B cell (primary cell): Measurements from ENCODE around the gene CD101. TPM values are rescaled to one million over a fixed set of nuclear protein-coding genes. Genes with fewer than 3 reads are reported as not detected.

ENCODE experiments used
- ATAC-seq: fragments of 200-7000 bp; cut with Tn5 transposase; one replicate; pipeline ENCODE4 v1.10.0; 2021; ENCODE audit warnings: low read depth, mild to moderate bottlenecking, moderate number of reproducible peaks, moderate library complexity
- CTCF ChIA-PET: fragments of 350-600 bp; sonication (Branson Sonifier 250); formaldehyde crosslinking; loops from one replicate; lab custom pipeline; 2021; ENCODE audit warnings: antibody characterized with exemption, inconsistent platforms; lab: Charles Lee
- POLR2A ChIA-PET: fragments of 350-600 bp; sonication (Branson Sonifier 250); formaldehyde crosslinking; loops from one replicate; lab custom pipeline; 2021; ENCODE audit warnings: antibody characterized with exemption; lab: Charles Lee
- DNase-seq: peaks from one replicate; pipeline ENCODE4 v3.0.0; 2013
- H2AFZ ChIP-seq: 2 replicates; pipeline ENCODE4 v1.6.1; 2012; ENCODE audit warnings: mild to moderate bottlenecking, low read depth, low read length; ENCODE audit not compliant: insufficient read depth, poor library complexity, severe bottlenecking
- H3K27ac ChIP-seq, 2 donors: 1 replicate in 1 of 2; 2 replicates in 1 of 2; pipeline ENCODE4 v1.5.1; 2012 to 2013; ENCODE audit warnings: low read length in 2 of 2, mild to moderate bottlenecking in 2 of 2, moderate library complexity in 1 of 2
- H3K27me3 ChIP-seq, 4 experiments: fragments of 200-600 bp in 1 of 4; sonication (generic) in 1 of 4; replicated peaks in 1 of 4; 1 replicate in 2 of 4; 2 replicates in 2 of 4; pipeline versions ENCODE4 v1.6.1 to v1.7.0; 2013 to 2016; ENCODE audit warnings: low read length in 3 of 4, mild to moderate bottlenecking in 2 of 4, mixed read lengths in 1 of 4, moderate library complexity in 1 of 4; ENCODE audit not compliant: insufficient read depth in 4 of 4, control insufficient read depth in 3 of 4; ENCODE audit errors: control extremely low read depth in 1 of 4
- H3K36me3 ChIP-seq, 2 experiments: replicated peaks in 1 of 2; 1 replicate in 1 of 2; 2 replicates in 1 of 2; pipeline versions ENCODE4 v1.6.1 to v1.7.1; 2013; ENCODE audit warnings: low read length in 1 of 2; ENCODE audit not compliant: insufficient read depth in 2 of 2, control insufficient read depth in 1 of 2; ENCODE audit errors: control extremely low read depth in 1 of 2, extremely low read depth in 1 of 2
- H3K4me1 ChIP-seq, 2 donors: fragments of 200-600 bp in 1 of 2; sonication (generic) in 1 of 2; 1 replicate in 1 of 2; 2 replicates in 1 of 2; pipeline versions ENCODE4 v1.5.1 to v1.6.1; 2013 to 2017; ENCODE audit warnings: low read length in 2 of 2; ENCODE audit not compliant: control insufficient read depth in 2 of 2, insufficient read depth in 2 of 2
- H3K4me2 ChIP-seq: replicated peaks from 2 replicates; pipeline ENCODE3; 2012; ENCODE audit warnings: mild to moderate bottlenecking, low read depth, low read length; ENCODE audit not compliant: poor library complexity, severe bottlenecking
- H3K4me3 ChIP-seq, 5 experiments: fragments of 200-600 bp in 1 of 5; sonication (generic) in 1 of 5; 1 replicate in 3 of 5; 2 replicates in 2 of 5; pipeline versions ENCODE4 v1.5.1 to v1.7.0; 2011 to 2016; ENCODE audit warnings: low read length in 4 of 5, mild to moderate bottlenecking in 4 of 5, low read depth in 2 of 5, control low read depth in 1 of 5, moderate library complexity in 1 of 5; ENCODE audit not compliant: insufficient read depth in 1 of 5; ENCODE audit errors: control extremely low read depth in 1 of 5, extremely low read depth in 1 of 5
- H3K79me2 ChIP-seq: fragments of 200-600 bp; sonication (generic); one replicate; pipeline ENCODE4 v1.6.0; 2016; ENCODE audit warnings: low read length; ENCODE audit not compliant: control insufficient read depth, insufficient read depth
- H3K9ac ChIP-seq: fragments of 200-600 bp; sonication (generic); 2 replicates; pipeline ENCODE4 v1.6.1; 2017; ENCODE audit warnings: mild to moderate bottlenecking, low read length, moderate library complexity
- H3K9me3 ChIP-seq, 3 donors: one replicate each; pipeline versions ENCODE4 v1.6.1 to v1.7.1; 2013; ENCODE audit warnings: low read length in 2 of 3; ENCODE audit not compliant: control insufficient read depth in 2 of 3, insufficient read depth in 1 of 3; ENCODE audit errors: control extremely low read depth in 1 of 3
- H4K20me1 ChIP-seq: 2 replicates; pipeline ENCODE4 v1.6.0; 2012; ENCODE audit warnings: mild to moderate bottlenecking, low read length; ENCODE audit not compliant: insufficient read depth, control insufficient read depth, poor library complexity, severe bottlenecking
- H3K27ac Mint-ChIP-seq: one replicate; pipeline ENCODE4 v1.8.0; 2021; ENCODE audit warnings: mixed read lengths
- H3K27me3 Mint-ChIP-seq: one replicate; pipeline ENCODE4 v1.8.0; 2021; ENCODE audit warnings: mixed read lengths
- H3K4me1 Mint-ChIP-seq: one replicate; pipeline ENCODE4 v1.8.0; 2021; ENCODE audit warnings: mixed read lengths
- H3K4me3 Mint-ChIP-seq: one replicate; pipeline ENCODE4 v1.8.0; 2021; ENCODE audit warnings: mixed read lengths
- H3K9me3 Mint-ChIP-seq: one replicate; pipeline ENCODE4 v1.8.0; 2022; ENCODE audit warnings: mixed read lengths; ENCODE audit not compliant: insufficient read depth
- EZH2 ChIP-seq: IDR thresholded peaks from 2 replicates; pipeline ENCODE4 v1.6.1; 2012; ENCODE audit warnings: borderline replicate concordance, low read depth, mild to moderate bottlenecking, moderate library complexity, low read length; ENCODE audit not compliant: insufficient read depth, poor library complexity, severe bottlenecking
- WGBS: methylation state at CpG from one replicate; pipeline ENCODE4 v1.1.5; 2013; ENCODE audit warnings: missing lambda C conversion rate; ENCODE audit not compliant: insufficient coverage; 5-methylcytosine and 5-hydroxymethylcytosine counted together
- intact Hi-C: fragments of 100-400 bp; cut with micrococcal nuclease; formaldehyde crosslinking; loops from one replicate; pipeline ENCODE4 v1.10.0; 2022
- polyA plus RNA-seq: library from polyadenylated mRNA; depleted of rRNA; stranded (reverse); fragments of >200 nt; gene quantifications from 2 replicates; pipeline ENCODE4 v1.2.3, GENCODE V29; 2012
- total RNA-seq, 2 donors: library from RNA; stranded (reverse); fragments of 120-200 nt in 1 of 2; gene quantifications; 1 replicate in 1 of 2; 2 replicates in 1 of 2; pipeline versions ENCODE4 v1.2.3 to v1.2.4, GENCODE V29; 2013 to 2022
- TF ChIP-seq, protein P1 (sequence below): fragments of 200-600 bp; IDR thresholded peaks from one replicate; pipeline ENCODE4 v1.8.0; 2022; ENCODE audit warnings: antibody characterized with exemption, mild to moderate bottlenecking

CD101 gene
- total and polyA plus RNA-seq, 2 donors (not counting 1 experiment from before 2014, with no cell fraction given): 0.19 TPM; not detected in 1

DNA sequence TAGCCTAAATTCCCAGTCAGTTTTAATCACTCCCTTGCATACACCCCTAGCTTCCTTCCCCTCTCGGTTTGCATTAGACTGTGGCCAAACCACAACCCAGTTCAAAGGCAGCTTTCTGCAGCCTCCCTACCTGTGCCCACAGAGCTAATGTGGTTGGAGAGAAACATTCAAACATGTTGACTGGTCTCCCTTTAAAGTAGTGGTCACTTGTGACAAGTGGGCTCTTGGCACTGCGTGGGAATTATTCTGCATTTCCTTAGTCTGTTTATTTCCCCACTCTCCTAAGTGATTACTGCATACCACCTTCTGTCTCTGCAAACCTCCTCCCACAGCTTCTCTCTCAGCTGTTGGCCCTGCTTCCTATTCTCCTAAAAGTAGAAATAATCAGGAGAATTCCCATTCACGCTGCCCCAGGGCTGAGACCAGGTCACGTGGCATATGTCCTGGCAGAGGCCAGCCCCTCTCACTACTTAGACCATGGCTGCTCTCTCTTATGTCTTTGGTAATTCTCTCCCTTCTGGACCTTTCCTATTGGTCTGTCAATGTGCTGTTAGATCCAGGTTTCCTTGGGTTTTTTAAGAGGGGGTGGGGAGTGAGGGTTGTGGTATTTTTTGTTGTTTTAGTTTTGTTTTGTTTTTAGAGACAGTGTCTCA, 38.4 kb upstream of the CD101 start:
- intact Hi-C loops: no loop called here
- Mint-ChIP-seq H3K27me3 (no peaks in the 10 kb centered on the region), H3K4me3 (no peak overlapping the region), H3K9me3 (no peaks in the 10 kb centered on the region), H3K4me1 (no peaks in the 10 kb centered on the region), H3K27ac (no peak overlapping the region)
- 21% methylated on average over 2 of the region's 4 CpGs for WGBS
- Histone ChIP-seq H4K20me1 (no peaks in the 10 kb centered on the region), H3K9ac (no peak overlapping the region), H3K36me3 (no peaks in the 10 kb centered on the region), H3K27me3 (no peaks in the 10 kb centered on the region), H2AFZ (no peak overlapping the region), H3K4me2 (no peak overlapping the region), H3K9me3 (no peaks in the 10 kb centered on the region), H3K79me2 (no peaks in the 10 kb centered on the region), H3K4me3 (no peak overlapping the region), H3K27ac (no peak overlapping the region), H3K4me1 (no peaks in the 10 kb centered on the region)
- no peak for ATAC-seq
- TF ChIP-seq EZH2: no peak
- TF ChIP-seq, protein P1, sequence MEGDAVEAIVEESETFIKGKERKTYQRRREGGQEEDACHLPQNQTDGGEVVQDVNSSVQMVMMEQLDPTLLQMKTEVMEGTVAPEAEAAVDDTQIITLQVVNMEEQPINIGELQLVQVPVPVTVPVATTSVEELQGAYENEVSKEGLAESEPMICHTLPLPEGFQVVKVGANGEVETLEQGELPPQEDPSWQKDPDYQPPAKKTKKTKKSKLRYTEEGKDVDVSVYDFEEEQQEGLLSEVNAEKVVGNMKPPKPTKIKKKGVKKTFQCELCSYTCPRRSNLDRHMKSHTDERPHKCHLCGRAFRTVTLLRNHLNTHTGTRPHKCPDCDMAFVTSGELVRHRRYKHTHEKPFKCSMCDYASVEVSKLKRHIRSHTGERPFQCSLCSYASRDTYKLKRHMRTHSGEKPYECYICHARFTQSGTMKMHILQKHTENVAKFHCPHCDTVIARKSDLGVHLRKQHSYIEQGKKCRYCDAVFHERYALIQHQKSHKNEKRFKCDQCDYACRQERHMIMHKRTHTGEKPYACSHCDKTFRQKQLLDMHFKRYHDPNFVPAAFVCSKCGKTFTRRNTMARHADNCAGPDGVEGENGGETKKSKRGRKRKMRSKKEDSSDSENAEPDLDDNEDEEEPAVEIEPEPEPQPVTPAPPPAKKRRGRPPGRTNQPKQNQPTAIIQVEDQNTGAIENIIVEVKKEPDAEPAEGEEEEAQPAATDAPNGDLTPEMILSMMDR: no peak
- ChIA-PET POLR2A (no interaction called here), CTCF (no interaction called here)
- DNase-seq: no peak

DNA sequence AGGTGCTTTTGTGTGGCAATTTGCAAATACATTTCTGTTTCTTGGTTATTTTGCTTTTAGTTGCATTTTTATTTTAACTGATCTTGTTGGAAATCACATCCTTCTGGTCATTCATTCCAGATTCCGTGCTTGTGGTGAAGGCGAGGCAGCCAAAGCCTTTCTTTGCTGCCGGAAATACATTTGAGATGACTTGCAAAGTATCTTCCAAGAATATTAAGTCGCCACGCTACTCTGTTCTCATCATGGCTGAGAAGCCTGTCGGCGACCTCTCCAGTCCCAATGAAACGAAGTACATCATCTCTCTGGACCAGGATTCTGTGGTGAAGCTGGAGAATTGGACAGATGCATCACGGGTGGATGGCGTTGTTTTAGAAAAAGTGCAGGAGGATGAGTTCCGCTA, 34.8 kb upstream of the CD101 start:
- H2AFZ ChIP-seq: no peak overlapping the region
- H3K4me2 ChIP-seq: no peak overlapping the region
- Mint-ChIP-seq H3K9me3 (no peaks in the 10 kb centered on the region), H3K27ac (no peak overlapping the region), H3K4me1 (no peaks in the 10 kb centered on the region), H3K4me3 (no peak overlapping the region), H3K27me3 (peaks cover 14% of the 10 kb centered on the region)
- ChIA-PET POLR2A (no interaction called here), CTCF (no interaction called here)
- H3K36me3 ChIP-seq: no peaks in the 10 kb centered on the region
- no peak overlapping the region for H3K27ac ChIP-seq
- WGBS: 89% methylated on average over 9 of the region's 11 CpGs
- H3K4me1 ChIP-seq: no peaks in the 10 kb centered on the region
- H3K27me3 ChIP-seq: no peaks in the 10 kb centered on the region
- intact Hi-C loops: no loop called here
- no peaks in the 10 kb centered on the region for H3K9me3 ChIP-seq
- ATAC-seq: no peak
- H4K20me1 ChIP-seq: no peaks in the 10 kb centered on the region
- no peak overlapping the region for H3K9ac ChIP-seq
- TF ChIP-seq, protein P1: no peak
- no peak for TF ChIP-seq EZH2
- no peaks in the 10 kb centered on the region for H3K79me2 ChIP-seq
- H3K4me3 ChIP-seq: no peak overlapping the region
- no peak for DNase-seq
